Transverse colon (tissue), 4 donors: ENCODE data around the gene GTF2F2.

Source experiments
- CTCF ChIP-seq, 5 experiments: fragments of 200-600 bp in 3 of 5; fragments of 450-650 bp in 2 of 5; sonication (generic) in 3 of 5; IDR thresholded peaks; 1 replicate in 2 of 5; 2 replicates in 3 of 5; pipeline ENCODE4 v1.5.1; 2016 to 2017; ENCODE audit warnings: antibody characterized with exemption in 5 of 5, inconsistent platforms in 3 of 5, mild to moderate bottlenecking in 2 of 5, moderate library complexity in 1 of 5
- POLR2A ChIP-seq: fragments of 450-650 bp; IDR thresholded peaks from one replicate; pipeline ENCODE4 v1.6.1; 2016; ENCODE audit warnings: antibody characterized with exemption, mild to moderate bottlenecking, moderate library complexity
- POLR2AphosphoS5 ChIP-seq, 3 donors: sonication (generic); formaldehyde crosslinking; IDR thresholded peaks; one replicate each; pipeline ENCODE4 v1.6.1; 2016; ENCODE audit warnings: antibody characterized with exemption in 3 of 3

- TF ChIP-seq CTCF (IDR thresholded peaks at IDR 0.05), result no peak
- TF ChIP-seq POLR2A, result no peak
- TF ChIP-seq POLR2AphosphoS5 (IDR thresholded peaks at IDR 0.05), result no peak
These were observed 181.0 kb downstream of the GTF2F2 start for GRCh38 chr13:45301263-45301662.
